ENCODE measurements around the gene KRTAP5-6.
"Not testable (repeated sequence)": the region's sequence is repeated elsewhere in the genome, so short reads cannot be mapped to it uniquely, and the experiment has no call there.

DNA sequence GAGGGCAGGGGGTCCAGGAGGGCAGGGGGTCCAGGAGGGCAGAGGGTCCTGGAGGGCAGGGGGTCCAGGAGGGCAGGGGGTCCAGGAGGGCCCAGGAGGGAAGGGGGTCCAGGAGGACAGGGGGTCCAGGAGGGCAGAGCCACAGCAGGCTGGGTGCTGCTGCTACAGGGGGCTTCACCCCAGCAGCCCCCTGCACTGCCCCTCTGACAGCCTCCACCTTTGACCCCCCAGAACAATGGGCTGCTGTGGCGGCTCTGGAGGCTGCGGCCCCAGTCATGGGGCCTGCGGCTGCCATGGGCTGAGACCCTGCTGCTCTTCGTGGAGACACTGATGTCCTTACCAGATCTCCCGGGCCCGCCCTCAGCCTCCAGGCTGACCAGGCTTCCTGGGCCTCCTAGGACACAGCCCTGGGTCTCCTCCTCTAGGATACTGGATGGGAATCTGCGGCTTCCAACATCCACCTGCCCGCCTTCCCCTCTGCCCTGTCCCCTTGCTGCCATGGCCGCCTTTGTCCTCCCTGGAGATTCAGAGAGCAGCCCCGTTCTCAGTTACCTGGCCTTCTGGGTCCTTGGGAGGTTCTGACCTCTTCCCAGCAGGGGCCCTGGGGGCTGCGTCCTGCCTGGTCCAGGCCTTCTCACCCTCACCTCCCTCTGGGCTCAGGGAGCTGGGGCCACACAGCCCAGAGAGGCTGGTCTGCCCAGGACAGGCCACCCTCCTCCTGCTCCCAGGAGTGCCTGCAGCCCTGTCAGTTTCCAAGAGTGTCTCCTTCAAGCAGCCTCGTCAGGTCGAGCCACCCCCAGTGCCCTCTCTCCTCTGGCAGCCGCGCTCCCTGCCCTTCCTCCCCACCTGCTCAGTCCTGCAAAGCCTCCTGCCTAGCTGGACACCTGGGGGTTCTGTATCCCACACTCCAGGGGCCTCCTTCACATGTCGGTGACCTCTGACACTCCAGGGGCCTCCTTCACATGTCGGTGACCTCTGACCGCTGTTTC lies 11.8 kb upstream of the KRTAP5-6 start:
- TF ChIP-seq, protein P1, sequence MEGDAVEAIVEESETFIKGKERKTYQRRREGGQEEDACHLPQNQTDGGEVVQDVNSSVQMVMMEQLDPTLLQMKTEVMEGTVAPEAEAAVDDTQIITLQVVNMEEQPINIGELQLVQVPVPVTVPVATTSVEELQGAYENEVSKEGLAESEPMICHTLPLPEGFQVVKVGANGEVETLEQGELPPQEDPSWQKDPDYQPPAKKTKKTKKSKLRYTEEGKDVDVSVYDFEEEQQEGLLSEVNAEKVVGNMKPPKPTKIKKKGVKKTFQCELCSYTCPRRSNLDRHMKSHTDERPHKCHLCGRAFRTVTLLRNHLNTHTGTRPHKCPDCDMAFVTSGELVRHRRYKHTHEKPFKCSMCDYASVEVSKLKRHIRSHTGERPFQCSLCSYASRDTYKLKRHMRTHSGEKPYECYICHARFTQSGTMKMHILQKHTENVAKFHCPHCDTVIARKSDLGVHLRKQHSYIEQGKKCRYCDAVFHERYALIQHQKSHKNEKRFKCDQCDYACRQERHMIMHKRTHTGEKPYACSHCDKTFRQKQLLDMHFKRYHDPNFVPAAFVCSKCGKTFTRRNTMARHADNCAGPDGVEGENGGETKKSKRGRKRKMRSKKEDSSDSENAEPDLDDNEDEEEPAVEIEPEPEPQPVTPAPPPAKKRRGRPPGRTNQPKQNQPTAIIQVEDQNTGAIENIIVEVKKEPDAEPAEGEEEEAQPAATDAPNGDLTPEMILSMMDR (IDR thresholded peaks at IDR 0.05) = not testable (repeated sequence)
- TF ChIP-seq, protein P2, sequence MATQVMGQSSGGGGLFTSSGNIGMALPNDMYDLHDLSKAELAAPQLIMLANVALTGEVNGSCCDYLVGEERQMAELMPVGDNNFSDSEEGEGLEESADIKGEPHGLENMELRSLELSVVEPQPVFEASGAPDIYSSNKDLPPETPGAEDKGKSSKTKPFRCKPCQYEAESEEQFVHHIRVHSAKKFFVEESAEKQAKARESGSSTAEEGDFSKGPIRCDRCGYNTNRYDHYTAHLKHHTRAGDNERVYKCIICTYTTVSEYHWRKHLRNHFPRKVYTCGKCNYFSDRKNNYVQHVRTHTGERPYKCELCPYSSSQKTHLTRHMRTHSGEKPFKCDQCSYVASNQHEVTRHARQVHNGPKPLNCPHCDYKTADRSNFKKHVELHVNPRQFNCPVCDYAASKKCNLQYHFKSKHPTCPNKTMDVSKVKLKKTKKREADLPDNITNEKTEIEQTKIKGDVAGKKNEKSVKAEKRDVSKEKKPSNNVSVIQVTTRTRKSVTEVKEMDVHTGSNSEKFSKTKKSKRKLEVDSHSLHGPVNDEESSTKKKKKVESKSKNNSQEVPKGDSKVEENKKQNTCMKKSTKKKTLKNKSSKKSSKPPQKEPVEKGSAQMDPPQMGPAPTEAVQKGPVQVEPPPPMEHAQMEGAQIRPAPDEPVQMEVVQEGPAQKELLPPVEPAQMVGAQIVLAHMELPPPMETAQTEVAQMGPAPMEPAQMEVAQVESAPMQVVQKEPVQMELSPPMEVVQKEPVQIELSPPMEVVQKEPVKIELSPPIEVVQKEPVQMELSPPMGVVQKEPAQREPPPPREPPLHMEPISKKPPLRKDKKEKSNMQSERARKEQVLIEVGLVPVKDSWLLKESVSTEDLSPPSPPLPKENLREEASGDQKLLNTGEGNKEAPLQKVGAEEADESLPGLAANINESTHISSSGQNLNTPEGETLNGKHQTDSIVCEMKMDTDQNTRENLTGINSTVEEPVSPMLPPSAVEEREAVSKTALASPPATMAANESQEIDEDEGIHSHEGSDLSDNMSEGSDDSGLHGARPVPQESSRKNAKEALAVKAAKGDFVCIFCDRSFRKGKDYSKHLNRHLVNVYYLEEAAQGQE (IDR thresholded peaks at IDR 0.05) = not testable (repeated sequence)
- TF ChIP-seq JUNB, JUN, KDM5A (IDR thresholded peaks at IDR 0.05): not testable (repeated sequence)
- TF ChIP-seq, protein P3, sequence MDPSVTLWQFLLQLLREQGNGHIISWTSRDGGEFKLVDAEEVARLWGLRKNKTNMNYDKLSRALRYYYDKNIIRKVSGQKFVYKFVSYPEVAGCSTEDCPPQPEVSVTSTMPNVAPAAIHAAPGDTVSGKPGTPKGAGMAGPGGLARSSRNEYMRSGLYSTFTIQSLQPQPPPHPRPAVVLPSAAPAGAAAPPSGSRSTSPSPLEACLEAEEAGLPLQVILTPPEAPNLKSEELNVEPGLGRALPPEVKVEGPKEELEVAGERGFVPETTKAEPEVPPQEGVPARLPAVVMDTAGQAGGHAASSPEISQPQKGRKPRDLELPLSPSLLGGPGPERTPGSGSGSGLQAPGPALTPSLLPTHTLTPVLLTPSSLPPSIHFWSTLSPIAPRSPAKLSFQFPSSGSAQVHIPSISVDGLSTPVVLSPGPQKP (IDR thresholded peaks at IDR 0.05; ENCODE audit: low read depth, low read length) = not testable (repeated sequence)
- TF ChIP-seq, protein P4, sequence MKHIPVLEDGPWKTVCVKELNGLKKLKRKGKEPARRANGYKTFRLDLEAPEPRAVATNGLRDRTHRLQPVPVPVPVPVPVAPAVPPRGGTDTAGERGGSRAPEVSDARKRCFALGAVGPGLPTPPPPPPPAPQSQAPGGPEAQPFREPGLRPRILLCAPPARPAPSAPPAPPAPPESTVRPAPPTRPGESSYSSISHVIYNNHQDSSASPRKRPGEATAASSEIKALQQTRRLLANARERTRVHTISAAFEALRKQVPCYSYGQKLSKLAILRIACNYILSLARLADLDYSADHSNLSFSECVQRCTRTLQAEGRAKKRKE (CRISPR knock-in tag; IDR thresholded peaks at IDR 0.05; ENCODE audit: low read depth) = not testable (repeated sequence)

Measured in A549 (cell line).